MM.1S (cell line): ENCODE results near the gene OR3A2.
"Not testable (repeated sequence)": the region's sequence is repeated elsewhere in the genome, so short reads cannot be mapped to it uniquely, and the experiment has no call there.

Source experiments
- DNase-seq: peaks from one replicate; pipeline ENCODE4 v3.0.0-alpha.2; 2015
- H2AFZ ChIP-seq: fragments of 300-600 bp; sonication (generic); 2 replicates; pipeline ENCODE4 v1.6.0; 2016; ENCODE audit warnings: antibody characterized with exemption, low read length
- H3F3A ChIP-seq: fragments of 300-600 bp; sonication (generic); 2 replicates; pipeline ENCODE4 v1.6.1; 2016; ENCODE audit warnings: mild to moderate bottlenecking, antibody characterized with exemption, low read length, moderate library complexity, mixed read lengths; ENCODE audit not compliant: insufficient read depth
- H3K27ac ChIP-seq: fragments of 300-600 bp; sonication (generic); 2 replicates; pipeline ENCODE4 v1.5.1; 2016; ENCODE audit warnings: mild to moderate bottlenecking, low read length
- H3K27me3 ChIP-seq: fragments of 300-600 bp; sonication (generic); replicated peaks from 2 replicates; pipeline ENCODE4 v1.6.0; 2016; ENCODE audit warnings: low read length; ENCODE audit not compliant: insufficient read depth
- H3K36me3 ChIP-seq: fragments of 300-600 bp; sonication (generic); replicated peaks from 2 replicates; pipeline ENCODE4 v1.6.1; 2016; ENCODE audit warnings: mild to moderate bottlenecking, low read length, mixed read lengths; ENCODE audit not compliant: insufficient read depth
- H3K4me1 ChIP-seq: fragments of 300-600 bp; sonication (generic); 2 replicates; pipeline ENCODE4 v1.6.1; 2016; ENCODE audit warnings: low read length, mixed read lengths
- H3K4me2 ChIP-seq: fragments of 300-600 bp; sonication (generic); 2 replicates; pipeline ENCODE4 v1.6.0; 2016; ENCODE audit warnings: low read depth, low read length
- H3K4me3 ChIP-seq: fragments of 300-600 bp; sonication (generic); 2 replicates; pipeline ENCODE4 v1.5.1; 2016; ENCODE audit warnings: low read length, mixed read lengths
- H3K79me2 ChIP-seq: fragments of 300-600 bp; sonication (generic); 2 replicates; pipeline ENCODE4 v1.6.1; 2016; ENCODE audit warnings: mixed run types, low read length, mixed read lengths
- H3K9ac ChIP-seq: fragments of 300-600 bp; sonication (generic); 2 replicates; pipeline ENCODE4 v1.6.1; 2016; ENCODE audit warnings: low read length, mixed read lengths
- H3K9me2 ChIP-seq: fragments of 300-600 bp; sonication (generic); replicated peaks from 2 replicates; pipeline ENCODE4 v1.6.1; 2016; ENCODE audit warnings: mild to moderate bottlenecking, low read length, mixed read lengths; ENCODE audit not compliant: insufficient read depth
- H3K9me3 ChIP-seq: fragments of 300-600 bp; sonication (generic); replicated peaks from 2 replicates; pipeline ENCODE4 v1.6.1; 2016; ENCODE audit warnings: mild to moderate bottlenecking, low read length, mixed read lengths; ENCODE audit not compliant: insufficient read depth
- H4K20me1 ChIP-seq: fragments of 300-600 bp; sonication (generic); 2 replicates; pipeline ENCODE4 v1.6.1; 2016; ENCODE audit warnings: mild to moderate bottlenecking, low read length, moderate library complexity, mixed read lengths; ENCODE audit not compliant: insufficient read depth
- EZH2 ChIP-seq: fragments of 300-600 bp; sonication (generic); optimal IDR thresholded peaks from 2 replicates; pipeline ENCODE3; 2017; ENCODE audit warnings: low read depth, mild to moderate bottlenecking, antibody characterized with exemption, low read length, mixed read lengths
- EZH2phosphoT487 ChIP-seq: fragments of 300-600 bp; sonication (generic); IDR thresholded peaks from 2 replicates; pipeline ENCODE4 v1.6.1; 2018; ENCODE audit warnings: antibody characterized with exemption, low read length
- TF ChIP-seq, protein P1 (sequence below): fragments of 300-600 bp; sonication (generic); IDR thresholded peaks from 2 replicates; pipeline ENCODE4 v1.5.1; 2016; ENCODE audit warnings: antibody characterized with exemption, low read length, mixed read lengths

Gene OR3A2

DNA sequence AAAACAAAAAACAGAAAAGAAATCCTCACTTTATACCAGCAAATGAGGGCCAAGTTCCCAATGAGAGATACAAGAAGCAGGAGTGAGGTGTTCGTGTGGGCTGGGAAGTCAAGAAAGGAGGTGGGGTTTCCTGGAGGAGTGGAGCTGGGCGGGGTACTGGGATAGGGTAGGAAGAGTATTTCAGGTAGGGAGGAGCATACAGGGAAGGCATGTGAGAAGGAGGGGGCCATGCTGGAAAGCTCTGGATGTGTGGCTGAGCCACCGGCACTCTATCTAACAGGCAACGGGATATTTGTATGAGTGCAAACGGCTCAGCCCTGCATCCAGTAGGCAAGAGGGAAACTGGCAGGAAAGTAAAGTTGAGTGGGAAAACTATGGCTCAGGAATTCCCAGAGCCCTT, 4.2 kb downstream of the OR3A2 start:
- no peak overlapping the region for H3K27ac ChIP-seq
- H3K9ac ChIP-seq = no peak overlapping the region
- no peaks in the 10 kb centered on the region for H3K4me1 ChIP-seq
- H4K20me1 ChIP-seq = no peaks in the 10 kb centered on the region
- TF ChIP-seq EZH2phosphoT487 (no peak), EZH2 (no peak)
- TF ChIP-seq, protein P1, sequence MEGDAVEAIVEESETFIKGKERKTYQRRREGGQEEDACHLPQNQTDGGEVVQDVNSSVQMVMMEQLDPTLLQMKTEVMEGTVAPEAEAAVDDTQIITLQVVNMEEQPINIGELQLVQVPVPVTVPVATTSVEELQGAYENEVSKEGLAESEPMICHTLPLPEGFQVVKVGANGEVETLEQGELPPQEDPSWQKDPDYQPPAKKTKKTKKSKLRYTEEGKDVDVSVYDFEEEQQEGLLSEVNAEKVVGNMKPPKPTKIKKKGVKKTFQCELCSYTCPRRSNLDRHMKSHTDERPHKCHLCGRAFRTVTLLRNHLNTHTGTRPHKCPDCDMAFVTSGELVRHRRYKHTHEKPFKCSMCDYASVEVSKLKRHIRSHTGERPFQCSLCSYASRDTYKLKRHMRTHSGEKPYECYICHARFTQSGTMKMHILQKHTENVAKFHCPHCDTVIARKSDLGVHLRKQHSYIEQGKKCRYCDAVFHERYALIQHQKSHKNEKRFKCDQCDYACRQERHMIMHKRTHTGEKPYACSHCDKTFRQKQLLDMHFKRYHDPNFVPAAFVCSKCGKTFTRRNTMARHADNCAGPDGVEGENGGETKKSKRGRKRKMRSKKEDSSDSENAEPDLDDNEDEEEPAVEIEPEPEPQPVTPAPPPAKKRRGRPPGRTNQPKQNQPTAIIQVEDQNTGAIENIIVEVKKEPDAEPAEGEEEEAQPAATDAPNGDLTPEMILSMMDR = no peak
- H3K4me3 ChIP-seq = no peak overlapping the region
- no peaks in the 10 kb centered on the region for H3K36me3 ChIP-seq
- no peak overlapping the region for H2AFZ ChIP-seq
- DNase-seq = no peak
- no peaks in the 10 kb centered on the region for H3K9me3 ChIP-seq
- H3F3A ChIP-seq = no peaks in the 10 kb centered on the region
- H3K79me2 ChIP-seq = no peaks in the 10 kb centered on the region
- H3K27me3 ChIP-seq = peaks cover 12% of the 10 kb centered on the region; the same call in 1 of the 2 replicates
- H3K9me2 ChIP-seq = no peaks in the 10 kb centered on the region
- no peak overlapping the region for H3K4me2 ChIP-seq

DNA sequence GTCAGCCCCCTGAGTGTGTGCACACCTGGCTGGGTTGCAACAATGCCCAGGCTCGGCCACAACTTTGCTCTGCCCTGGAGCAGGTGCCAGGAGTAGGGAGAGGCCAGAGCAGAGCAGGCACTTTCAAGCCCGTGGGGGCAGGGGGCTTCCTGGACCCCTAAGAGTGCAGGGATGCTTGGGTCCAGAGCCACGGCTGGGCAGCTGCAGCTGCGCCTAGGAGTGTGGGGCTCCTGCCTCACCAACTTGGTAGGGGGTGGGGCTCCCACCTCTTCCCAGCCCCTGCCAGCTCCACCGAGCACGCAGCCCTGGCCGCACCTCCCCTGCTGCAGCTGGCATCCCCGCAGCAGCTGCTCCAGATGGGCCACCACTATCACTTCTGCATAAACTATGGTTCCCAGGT, 7.8 kb downstream of the OR3A2 start:
- Histone ChIP-seq H3K27me3 (peaks cover 12% of the 10 kb centered on the region; the same call in 1 of the 2 replicates), H3K4me3 (no peak overlapping the region), H3K4me2 (no peak overlapping the region), H3K4me1 (no peaks in the 10 kb centered on the region), H3K36me3 (no peaks in the 10 kb centered on the region), H3K9me3 (no peaks in the 10 kb centered on the region), H3K9ac (no peak overlapping the region), H3K79me2 (no peaks in the 10 kb centered on the region), H3K27ac (no peak overlapping the region), H3F3A (no peaks in the 10 kb centered on the region), H2AFZ (no peak overlapping the region), H4K20me1 (no peaks in the 10 kb centered on the region), H3K9me2 (no peaks in the 10 kb centered on the region)
- no peak for DNase-seq
- TF ChIP-seq, protein P1 = no peak
- TF ChIP-seq EZH2phosphoT487 = no peak

DNA sequence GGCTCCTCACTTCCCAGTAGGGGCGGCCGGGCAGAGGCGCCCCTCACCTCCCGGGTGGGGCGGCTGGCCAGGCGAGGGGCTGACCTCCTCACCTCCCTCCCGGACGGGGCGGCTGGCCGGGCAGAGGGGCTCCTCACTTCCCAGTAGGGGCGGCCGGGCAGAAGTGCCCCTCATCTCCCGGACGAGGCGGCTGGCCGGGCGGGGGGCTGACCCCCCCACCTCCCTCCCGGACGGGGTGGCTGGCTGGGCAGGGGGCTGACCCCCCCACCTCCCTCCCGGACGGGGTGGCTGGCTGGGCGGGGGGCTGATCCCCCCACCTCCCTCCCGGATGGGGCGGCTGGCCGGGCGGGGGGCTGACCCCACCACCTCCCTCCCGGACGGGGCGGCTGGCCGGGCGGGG, 14.9 kb downstream of the OR3A2 start:
- not testable (repeated sequence) for H3K9me2 ChIP-seq, H2AFZ ChIP-seq, H3K36me3 ChIP-seq, H4K20me1 ChIP-seq, H3K4me2 ChIP-seq, H3K9me3 ChIP-seq, H3K79me2 ChIP-seq, H3K4me1 ChIP-seq, H3F3A ChIP-seq, H3K4me3 ChIP-seq, H3K27me3 ChIP-seq, H3K27ac ChIP-seq, H3K9ac ChIP-seq, DNase-seq

DNA sequence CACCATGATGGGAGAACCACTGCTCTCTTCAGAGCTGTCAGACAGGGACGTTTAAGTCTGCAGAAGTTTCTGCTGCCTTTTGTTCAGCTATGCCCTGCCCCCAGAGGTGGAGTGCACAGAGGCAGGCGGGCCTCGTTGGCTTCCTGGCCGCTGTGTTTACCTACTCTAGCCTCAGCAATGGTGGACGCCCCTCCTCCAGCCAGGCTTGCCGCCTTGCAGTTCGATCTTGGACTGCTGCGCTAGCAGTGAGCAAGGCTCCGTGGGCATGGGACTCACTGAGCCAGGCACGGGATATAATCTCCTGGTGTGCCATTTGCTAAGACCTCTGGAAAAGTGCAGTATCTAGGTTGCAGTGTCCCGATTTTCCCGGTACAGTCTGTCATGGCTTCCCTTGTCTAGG, 43.3 kb downstream of the OR3A2 start:
- DNase-seq, H4K20me1 ChIP-seq, H3F3A ChIP-seq, H3K27me3 ChIP-seq, H3K9ac ChIP-seq, H3K9me2 ChIP-seq, H3K27ac ChIP-seq, H3K79me2 ChIP-seq, H3K36me3 ChIP-seq, H3K4me3 ChIP-seq, H3K4me1 ChIP-seq, H3K9me3 ChIP-seq, H3K4me2 ChIP-seq, H2AFZ ChIP-seq: not testable (repeated sequence)
